B cell (primary cell): ENCODE data around the gene ING5. TPM values are rescaled to one million over a fixed set of nuclear protein-coding genes. Genes with fewer than 3 reads are reported as not detected.

Experiments
- ATAC-seq: fragments of 200-7000 bp; cut with Tn5 transposase; one replicate; pipeline ENCODE4 v1.10.0; 2021; ENCODE audit warnings: low read depth, mild to moderate bottlenecking, moderate number of reproducible peaks, moderate library complexity
- CTCF ChIA-PET: fragments of 350-600 bp; sonication (Branson Sonifier 250); formaldehyde crosslinking; loops from one replicate; lab custom pipeline; 2021; ENCODE audit warnings: antibody characterized with exemption, inconsistent platforms; lab: Charles Lee
- POLR2A ChIA-PET: fragments of 350-600 bp; sonication (Branson Sonifier 250); formaldehyde crosslinking; loops from one replicate; lab custom pipeline; 2021; ENCODE audit warnings: antibody characterized with exemption; lab: Charles Lee
- DNase-seq: peaks from one replicate; pipeline ENCODE4 v3.0.0; 2013
- H2AFZ ChIP-seq: 2 replicates; pipeline ENCODE4 v1.6.1; 2012; ENCODE audit warnings: mild to moderate bottlenecking, low read depth, low read length; ENCODE audit not compliant: insufficient read depth, poor library complexity, severe bottlenecking
- H3K27ac ChIP-seq, 2 donors: 1 replicate in 1 of 2; 2 replicates in 1 of 2; pipeline ENCODE4 v1.5.1; 2012 to 2013; ENCODE audit warnings: low read length in 2 of 2, mild to moderate bottlenecking in 2 of 2, moderate library complexity in 1 of 2
- H3K27me3 ChIP-seq, 4 experiments: fragments of 200-600 bp in 1 of 4; sonication (generic) in 1 of 4; replicated peaks in 1 of 4; 1 replicate in 2 of 4; 2 replicates in 2 of 4; pipeline versions ENCODE4 v1.6.1 to v1.7.0; 2013 to 2016; ENCODE audit warnings: low read length in 3 of 4, mild to moderate bottlenecking in 2 of 4, mixed read lengths in 1 of 4, moderate library complexity in 1 of 4; ENCODE audit not compliant: insufficient read depth in 4 of 4, control insufficient read depth in 3 of 4; ENCODE audit errors: control extremely low read depth in 1 of 4
- H3K36me3 ChIP-seq, 2 experiments: replicated peaks in 1 of 2; 1 replicate in 1 of 2; 2 replicates in 1 of 2; pipeline versions ENCODE4 v1.6.1 to v1.7.1; 2013; ENCODE audit warnings: low read length in 1 of 2; ENCODE audit not compliant: insufficient read depth in 2 of 2, control insufficient read depth in 1 of 2; ENCODE audit errors: control extremely low read depth in 1 of 2, extremely low read depth in 1 of 2
- H3K4me1 ChIP-seq, 2 donors: fragments of 200-600 bp in 1 of 2; sonication (generic) in 1 of 2; 1 replicate in 1 of 2; 2 replicates in 1 of 2; pipeline versions ENCODE4 v1.5.1 to v1.6.1; 2013 to 2017; ENCODE audit warnings: low read length in 2 of 2; ENCODE audit not compliant: control insufficient read depth in 2 of 2, insufficient read depth in 2 of 2
- H3K4me2 ChIP-seq: replicated peaks from 2 replicates; pipeline ENCODE3; 2012; ENCODE audit warnings: mild to moderate bottlenecking, low read depth, low read length; ENCODE audit not compliant: poor library complexity, severe bottlenecking
- H3K4me3 ChIP-seq, 5 experiments: fragments of 200-600 bp in 1 of 5; sonication (generic) in 1 of 5; 1 replicate in 3 of 5; 2 replicates in 2 of 5; pipeline versions ENCODE4 v1.5.1 to v1.7.0; 2011 to 2016; ENCODE audit warnings: low read length in 4 of 5, mild to moderate bottlenecking in 4 of 5, low read depth in 2 of 5, control low read depth in 1 of 5, moderate library complexity in 1 of 5; ENCODE audit not compliant: insufficient read depth in 1 of 5; ENCODE audit errors: control extremely low read depth in 1 of 5, extremely low read depth in 1 of 5
- H3K79me2 ChIP-seq: fragments of 200-600 bp; sonication (generic); one replicate; pipeline ENCODE4 v1.6.0; 2016; ENCODE audit warnings: low read length; ENCODE audit not compliant: control insufficient read depth, insufficient read depth
- H3K9ac ChIP-seq: fragments of 200-600 bp; sonication (generic); 2 replicates; pipeline ENCODE4 v1.6.1; 2017; ENCODE audit warnings: mild to moderate bottlenecking, low read length, moderate library complexity
- H3K9me3 ChIP-seq, 3 donors: one replicate each; pipeline versions ENCODE4 v1.6.1 to v1.7.1; 2013; ENCODE audit warnings: low read length in 2 of 3; ENCODE audit not compliant: control insufficient read depth in 2 of 3, insufficient read depth in 1 of 3; ENCODE audit errors: control extremely low read depth in 1 of 3
- H4K20me1 ChIP-seq: 2 replicates; pipeline ENCODE4 v1.6.0; 2012; ENCODE audit warnings: mild to moderate bottlenecking, low read length; ENCODE audit not compliant: insufficient read depth, control insufficient read depth, poor library complexity, severe bottlenecking
- H3K27ac Mint-ChIP-seq: one replicate; pipeline ENCODE4 v1.8.0; 2021; ENCODE audit warnings: mixed read lengths
- H3K27me3 Mint-ChIP-seq: one replicate; pipeline ENCODE4 v1.8.0; 2021; ENCODE audit warnings: mixed read lengths
- H3K4me1 Mint-ChIP-seq: one replicate; pipeline ENCODE4 v1.8.0; 2021; ENCODE audit warnings: mixed read lengths
- H3K4me3 Mint-ChIP-seq: one replicate; pipeline ENCODE4 v1.8.0; 2021; ENCODE audit warnings: mixed read lengths
- H3K9me3 Mint-ChIP-seq: one replicate; pipeline ENCODE4 v1.8.0; 2022; ENCODE audit warnings: mixed read lengths; ENCODE audit not compliant: insufficient read depth
- EZH2 ChIP-seq: IDR thresholded peaks from 2 replicates; pipeline ENCODE4 v1.6.1; 2012; ENCODE audit warnings: borderline replicate concordance, low read depth, mild to moderate bottlenecking, moderate library complexity, low read length; ENCODE audit not compliant: insufficient read depth, poor library complexity, severe bottlenecking
- WGBS: methylation state at CpG from one replicate; pipeline ENCODE4 v1.1.5; 2013; ENCODE audit warnings: missing lambda C conversion rate; ENCODE audit not compliant: insufficient coverage; 5-methylcytosine and 5-hydroxymethylcytosine counted together
- intact Hi-C: fragments of 100-400 bp; cut with micrococcal nuclease; formaldehyde crosslinking; loops from one replicate; pipeline ENCODE4 v1.10.0; 2022
- polyA plus RNA-seq: library from polyadenylated mRNA; depleted of rRNA; stranded (reverse); fragments of >200 nt; gene quantifications from 2 replicates; pipeline ENCODE4 v1.2.3, GENCODE V29; 2012
- total RNA-seq, 2 donors: library from RNA; stranded (reverse); fragments of 120-200 nt in 1 of 2; gene quantifications; 1 replicate in 1 of 2; 2 replicates in 1 of 2; pipeline versions ENCODE4 v1.2.3 to v1.2.4, GENCODE V29; 2013 to 2022
- TF ChIP-seq, protein P1 (sequence below): fragments of 200-600 bp; IDR thresholded peaks from one replicate; pipeline ENCODE4 v1.8.0; 2022; ENCODE audit warnings: antibody characterized with exemption, mild to moderate bottlenecking

ING5 gene
- total and polyA plus RNA-seq, 2 donors (not counting 1 experiment from before 2014, with no cell fraction given): 70.7 to 82.9 TPM

DNA sequence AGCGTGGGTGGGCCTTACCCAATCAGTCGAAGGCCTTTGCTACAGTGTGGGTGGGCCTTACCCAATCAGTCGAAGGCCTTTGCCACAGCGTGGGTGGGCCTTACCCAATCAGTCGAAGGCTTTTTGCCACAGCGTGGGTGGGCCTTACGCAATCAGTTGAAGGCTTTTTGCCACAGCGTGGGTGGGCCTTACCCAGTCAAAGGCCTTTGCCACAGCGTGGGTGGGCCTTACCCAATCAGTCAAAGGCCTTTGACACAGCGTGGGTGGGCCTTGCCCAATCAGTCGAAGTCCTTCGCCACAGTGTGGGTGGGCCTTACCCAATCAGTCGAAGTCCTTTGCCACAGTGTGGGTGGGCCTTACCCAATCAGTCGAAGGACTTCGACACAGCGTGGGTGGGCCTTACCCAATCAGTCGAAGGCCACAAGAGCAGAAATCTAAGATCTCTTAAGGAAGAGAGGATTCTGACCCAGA is 58.5 kb downstream of the ING5 start:
- Histone ChIP-seq H3K4me3 (no peak overlapping the region), H3K9me3 (peaks cover 0 to 11% (median 5%) of the 10 kb centered on the region in 3 donors), H4K20me1 (no peaks in the 10 kb centered on the region), H3K4me2 (no peak overlapping the region), H3K27ac (no peak overlapping the region), H3K27me3 (no peaks in the 10 kb centered on the region), H3K4me1 (no peaks in the 10 kb centered on the region), H3K79me2 (no peaks in the 10 kb centered on the region), H2AFZ (no peak overlapping the region), H3K9ac (no peak overlapping the region), H3K36me3 (peaks cover 0 to 15% of the 10 kb centered on the region in 2 experiments)
- H3K9me3 Mint-ChIP-seq: no peaks in the 10 kb centered on the region
- ATAC-seq (no peak), DNase-seq (no peak)
- intact Hi-C loops: no loop called here
- H3K27ac Mint-ChIP-seq: no peak overlapping the region
- POLR2A ChIA-PET: no interaction called here
- H3K4me3 Mint-ChIP-seq: no peak overlapping the region
- H3K4me1 Mint-ChIP-seq: no peaks in the 10 kb centered on the region
- TF ChIP-seq EZH2: no peak
- TF ChIP-seq, protein P1, sequence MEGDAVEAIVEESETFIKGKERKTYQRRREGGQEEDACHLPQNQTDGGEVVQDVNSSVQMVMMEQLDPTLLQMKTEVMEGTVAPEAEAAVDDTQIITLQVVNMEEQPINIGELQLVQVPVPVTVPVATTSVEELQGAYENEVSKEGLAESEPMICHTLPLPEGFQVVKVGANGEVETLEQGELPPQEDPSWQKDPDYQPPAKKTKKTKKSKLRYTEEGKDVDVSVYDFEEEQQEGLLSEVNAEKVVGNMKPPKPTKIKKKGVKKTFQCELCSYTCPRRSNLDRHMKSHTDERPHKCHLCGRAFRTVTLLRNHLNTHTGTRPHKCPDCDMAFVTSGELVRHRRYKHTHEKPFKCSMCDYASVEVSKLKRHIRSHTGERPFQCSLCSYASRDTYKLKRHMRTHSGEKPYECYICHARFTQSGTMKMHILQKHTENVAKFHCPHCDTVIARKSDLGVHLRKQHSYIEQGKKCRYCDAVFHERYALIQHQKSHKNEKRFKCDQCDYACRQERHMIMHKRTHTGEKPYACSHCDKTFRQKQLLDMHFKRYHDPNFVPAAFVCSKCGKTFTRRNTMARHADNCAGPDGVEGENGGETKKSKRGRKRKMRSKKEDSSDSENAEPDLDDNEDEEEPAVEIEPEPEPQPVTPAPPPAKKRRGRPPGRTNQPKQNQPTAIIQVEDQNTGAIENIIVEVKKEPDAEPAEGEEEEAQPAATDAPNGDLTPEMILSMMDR: no peak
- no peaks in the 10 kb centered on the region for H3K27me3 Mint-ChIP-seq
- CTCF ChIA-PET: no interaction called here
- 98% methylated on average over 14 of the region's 17 CpGs for WGBS

DNA sequence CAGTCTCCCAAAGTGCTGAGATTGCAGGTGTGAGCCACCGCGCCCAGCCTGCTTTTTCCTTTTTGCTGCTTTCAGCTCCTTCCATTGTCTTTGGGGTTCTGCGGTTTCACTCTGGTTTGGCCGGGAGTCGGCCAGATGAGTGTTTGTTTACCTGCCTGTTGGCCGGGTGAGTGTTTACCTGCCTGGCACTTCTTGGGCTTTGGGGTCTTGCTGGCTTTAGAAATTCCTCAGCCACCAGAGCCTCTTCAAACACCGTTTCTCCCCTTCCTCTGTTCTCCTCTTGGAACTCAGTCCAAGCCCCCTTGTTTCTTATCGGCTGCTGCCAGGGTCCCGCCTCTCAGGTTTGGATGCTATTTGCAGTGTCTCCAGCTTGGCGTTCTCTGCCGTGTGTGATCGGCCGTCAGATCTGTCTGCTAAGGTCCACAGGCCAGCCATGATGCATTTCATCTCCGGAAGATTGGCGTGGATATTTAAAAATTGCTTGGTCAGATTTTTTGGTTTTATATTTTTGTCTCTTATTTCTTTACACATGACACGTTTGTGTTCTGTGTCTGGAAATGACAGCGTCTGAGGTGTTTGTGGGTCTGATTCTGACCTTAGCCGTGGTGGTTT is 60.6 kb downstream of the ING5 start:
- no peak for DNase-seq

More for the DNA sequence above, 60.6 kb downstream of the ING5 start:
- Histone ChIP-seq H3K4me3 (no peak overlapping the region), H3K79me2 (no peaks in the 10 kb centered on the region), H3K4me1 (no peaks in the 10 kb centered on the region), H3K27ac (no peak overlapping the region), H3K4me2 (no peak overlapping the region), H4K20me1 (no peaks in the 10 kb centered on the region), H3K9ac (no peak overlapping the region), H3K27me3 (no peaks in the 10 kb centered on the region), H3K9me3 (peaks cover 0 to 11% (median 5%) of the 10 kb centered on the region in 3 donors), H2AFZ (no peak overlapping the region), H3K36me3 (peaks cover 0 to 2% of the 10 kb centered on the region in 2 experiments)
- Mint-ChIP-seq H3K4me1 (no peaks in the 10 kb centered on the region), H3K27me3 (no peaks in the 10 kb centered on the region), H3K9me3 (no peaks in the 10 kb centered on the region), H3K4me3 (no peak overlapping the region), H3K27ac (no peak overlapping the region)
- ATAC-seq: no peak
- CTCF ChIA-PET: no interaction called here
- TF ChIP-seq, protein P1: no peak
- no peak for TF ChIP-seq EZH2
- intact Hi-C loops: no loop called here
- POLR2A ChIA-PET: no interaction called here
- 95% methylated on average over 16 of the region's 18 CpGs for WGBS
